Middle frontal gyrus (tissue), 1 donor: ENCODE data around the gene ROBO1.

Experiments used
- DNase-seq: peaks from one replicate; pipeline ENCODE4 v3.0.0-alpha.2; 2015; ENCODE audit warnings: low spot score; ENCODE audit errors: extremely low spot score

The ROBO1 gene

GRCh38 chr3:78814893-78815562 is 952.8 kb downstream of the ROBO1 start:
- DNase-seq: no peak

DNA sequence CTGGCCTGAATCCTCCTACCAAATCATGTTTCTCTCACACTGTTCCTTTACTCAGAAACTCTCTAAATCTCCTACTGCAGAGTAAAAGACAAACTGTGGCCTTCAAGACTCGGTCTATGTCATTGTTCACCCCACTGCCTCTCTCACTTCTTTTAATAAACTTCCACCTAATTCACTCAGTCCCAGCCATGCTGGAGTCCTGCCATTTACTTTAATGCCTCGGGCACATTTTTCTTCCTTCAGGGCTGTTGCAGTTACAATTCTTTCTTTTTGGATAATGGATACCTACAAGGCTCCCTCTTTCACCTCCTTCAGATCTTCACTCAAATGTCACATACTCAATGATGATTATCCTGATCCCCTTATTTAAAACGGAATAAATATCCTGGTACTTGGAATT is 955.6 kb downstream of the ROBO1 start:
- no peak for DNase-seq

DNA sequence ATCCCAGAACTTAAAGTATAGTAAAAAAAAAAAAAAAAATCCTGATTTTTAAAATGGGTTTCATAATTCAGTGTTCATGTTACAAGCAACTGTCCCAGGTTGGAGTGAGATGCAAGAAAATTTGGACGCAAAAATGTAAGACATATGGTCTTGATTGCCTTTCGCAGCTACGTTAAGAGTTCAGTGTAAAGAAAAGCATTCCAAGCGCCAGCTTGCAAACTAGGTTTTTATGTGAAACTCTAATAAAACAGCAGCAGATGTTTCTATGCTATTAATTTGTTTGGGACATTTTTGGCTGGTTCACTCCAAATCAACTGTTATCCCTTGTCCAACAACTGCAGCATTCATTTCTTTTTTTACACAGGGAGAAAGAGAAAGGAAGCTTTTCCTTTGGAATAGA is 957.8 kb downstream of the ROBO1 start:
- DNase-seq: no peak

DNA sequence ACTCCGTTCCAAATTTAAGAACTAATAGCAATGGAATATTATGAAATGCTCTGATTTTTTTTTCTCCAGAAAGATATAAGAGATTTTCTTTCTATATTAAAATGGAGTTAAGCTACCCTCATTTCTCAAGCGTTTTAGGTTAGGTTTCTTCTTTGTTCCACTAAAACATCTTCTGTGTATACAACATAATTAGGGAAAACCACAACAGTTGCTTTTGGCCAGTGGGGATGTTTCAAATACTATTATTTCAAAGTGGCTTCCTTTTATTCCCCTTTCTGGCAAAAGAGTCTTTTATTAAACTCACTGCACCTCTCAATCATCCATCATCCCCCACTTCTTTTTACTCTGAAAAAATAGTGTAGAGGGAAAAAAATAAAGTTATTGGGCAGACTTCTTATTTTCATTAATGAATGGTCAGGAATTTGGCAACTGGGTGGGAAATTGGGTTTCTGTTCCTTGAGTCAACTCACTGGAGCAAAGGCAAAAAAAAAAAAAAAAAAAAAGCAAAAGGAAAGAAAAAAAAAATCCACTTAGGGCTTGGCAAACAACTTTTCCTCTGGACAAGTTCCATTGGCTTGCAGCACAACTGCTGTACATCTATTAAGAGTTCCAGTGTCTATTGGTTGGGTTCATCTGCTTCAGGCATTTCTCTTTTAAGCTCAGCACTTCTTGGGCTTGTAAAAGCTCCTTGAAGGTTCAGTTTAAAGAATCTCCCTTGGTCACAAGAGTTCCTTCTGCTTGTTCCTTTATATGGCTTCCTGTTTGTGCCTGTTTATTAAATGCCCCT is 963.4 kb downstream of the ROBO1 start:
- no peak for DNase-seq

- no peak for DNase-seq
These were observed 965.3 kb downstream of the ROBO1 start for GRCh38 chr3:78802562-78802930.

GRCh38 chr3:78801926-78802561 is 965.8 kb downstream of the ROBO1 start:
- no peak for DNase-seq

GRCh38 chr3:78799681-78800080 is 968.1 kb downstream of the ROBO1 start:
- DNase-seq: no peak

- no peak for DNase-seq
These were observed 969.4 kb downstream of the ROBO1 start for GRCh38 chr3:78798266-78798832.

GRCh38 chr3:78794431-78794830 is 973.4 kb downstream of the ROBO1 start:
- no peak for DNase-seq

DNA sequence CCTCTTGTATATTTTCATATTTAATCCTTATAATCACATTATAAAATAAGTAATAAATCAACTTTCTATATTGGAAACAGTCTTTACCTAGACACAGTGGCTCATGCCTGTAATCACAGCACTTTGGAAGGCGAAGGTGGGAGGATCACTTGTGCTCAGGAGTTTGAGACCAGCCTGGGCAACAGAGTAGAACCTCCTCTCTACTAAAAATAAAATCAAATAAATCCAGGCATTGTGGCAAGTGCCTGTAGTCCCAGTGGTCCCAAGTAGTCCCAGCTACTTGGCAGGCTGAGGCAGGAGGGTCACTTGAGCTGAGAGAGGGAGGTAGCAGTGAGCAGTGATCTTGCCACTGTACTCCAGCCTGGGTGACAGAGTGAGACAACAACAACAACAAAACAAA is 975.1 kb downstream of the ROBO1 start:
- no peak for DNase-seq

GRCh38 chr3:78792212-78792611 is 975.6 kb downstream of the ROBO1 start:
- no peak for DNase-seq

DNA sequence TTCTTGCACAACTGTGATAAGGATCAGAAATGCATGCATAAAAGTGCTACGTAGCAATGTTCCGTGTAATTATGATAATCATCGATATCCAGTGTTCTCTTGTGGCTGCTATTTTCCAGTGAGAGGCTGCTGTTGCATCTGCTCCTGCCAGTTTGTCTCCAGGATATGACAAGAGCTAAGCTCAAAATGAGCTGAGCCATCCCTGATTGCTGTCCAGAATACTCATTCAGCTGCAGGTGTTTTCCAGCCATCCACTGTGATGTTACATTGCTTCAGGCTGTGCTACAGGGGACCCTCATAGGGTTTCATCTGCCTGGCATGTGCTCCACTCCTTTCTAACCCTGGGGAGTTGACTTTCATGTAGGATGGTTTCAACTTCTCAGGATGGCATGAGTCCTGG is 976.0 kb downstream of the ROBO1 start:
- no peak for DNase-seq

DNA sequence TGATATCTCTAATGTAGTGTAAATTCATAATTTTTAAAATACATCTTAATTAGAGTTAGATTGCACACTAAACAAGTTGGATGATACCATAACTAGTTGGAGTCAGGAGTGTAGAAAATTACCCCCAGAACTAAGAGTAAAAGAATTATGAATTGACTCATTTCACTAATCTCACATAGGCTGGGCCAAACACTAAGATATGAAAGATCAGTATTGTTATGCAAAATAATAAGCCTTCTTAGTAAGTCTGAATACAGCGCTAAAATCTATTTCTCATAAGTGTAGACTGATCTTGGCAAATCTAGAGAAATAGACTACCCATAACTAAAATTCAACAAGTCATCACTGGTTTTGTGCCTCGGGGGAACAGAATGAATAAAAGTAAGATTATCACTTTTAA is 979.0 kb downstream of the ROBO1 start:
- DNase-seq: no peak

GRCh38 chr3:78785004-78785403 is 982.8 kb downstream of the ROBO1 start:
- no peak for DNase-seq

- no peak for DNase-seq
These were observed 986.4 kb downstream of the ROBO1 start for GRCh38 chr3:78781351-78781750.

GRCh38 chr3:78765671-78766485 is 1001.9 kb downstream of the ROBO1 start:
- DNase-seq: no peak

DNA sequence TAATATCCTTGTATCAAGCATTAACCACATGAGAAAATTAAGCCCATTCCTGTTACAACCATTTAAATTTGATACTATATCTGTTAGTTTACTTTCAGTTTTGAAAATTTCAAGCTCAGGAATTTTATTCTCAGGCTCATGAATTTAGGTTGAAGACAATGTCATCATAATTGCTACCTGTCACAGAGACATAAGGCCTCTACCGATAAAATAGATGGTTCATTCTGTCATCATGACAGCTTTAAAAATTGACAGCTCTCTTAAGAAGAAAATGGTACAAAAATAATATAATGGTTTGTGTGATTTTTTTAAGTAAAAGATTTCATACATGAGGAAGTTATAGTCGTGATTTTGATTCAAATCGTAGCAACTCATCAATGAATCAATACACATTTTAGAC is 1003.2 kb downstream of the ROBO1 start:
- DNase-seq: no peak

DNA sequence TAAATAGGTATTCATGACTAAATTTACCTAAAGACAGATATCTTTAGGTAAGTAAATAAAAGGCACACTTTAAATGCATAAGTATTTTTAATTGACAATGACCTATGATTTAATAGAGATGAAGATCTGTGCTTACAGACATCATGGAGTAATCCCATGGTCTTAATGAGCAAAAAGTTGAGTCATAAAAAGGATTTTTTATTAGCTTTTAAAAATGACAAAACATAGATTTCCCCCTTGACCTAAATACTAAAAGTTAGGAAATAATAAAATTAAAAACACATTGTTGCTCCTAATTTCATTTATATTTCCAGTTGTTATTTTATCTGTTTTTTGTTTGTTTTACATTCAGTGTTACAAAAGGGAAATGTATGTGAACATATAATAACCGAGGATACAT is 1005.7 kb downstream of the ROBO1 start:
- DNase-seq: no peak

DNA sequence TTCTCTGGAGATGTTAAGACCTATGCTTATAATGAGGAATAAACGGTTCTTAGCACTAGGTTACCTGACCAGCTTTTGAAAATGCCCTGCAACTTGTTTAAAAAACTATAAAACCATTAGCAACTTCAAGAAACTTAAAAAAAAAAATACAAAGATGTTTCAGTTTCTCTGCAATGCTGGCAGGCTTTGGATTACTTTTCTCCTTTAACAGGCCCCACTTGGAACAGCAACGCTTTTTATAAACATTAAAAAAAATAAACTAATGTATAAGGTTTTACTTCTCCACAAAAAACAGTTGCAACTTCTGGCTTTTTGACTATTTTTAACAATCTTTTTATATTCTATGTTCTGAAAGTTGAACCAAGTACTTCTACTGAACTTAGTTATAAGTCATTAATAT is 1006.7 kb downstream of the ROBO1 start:
- no peak for DNase-seq

DNA sequence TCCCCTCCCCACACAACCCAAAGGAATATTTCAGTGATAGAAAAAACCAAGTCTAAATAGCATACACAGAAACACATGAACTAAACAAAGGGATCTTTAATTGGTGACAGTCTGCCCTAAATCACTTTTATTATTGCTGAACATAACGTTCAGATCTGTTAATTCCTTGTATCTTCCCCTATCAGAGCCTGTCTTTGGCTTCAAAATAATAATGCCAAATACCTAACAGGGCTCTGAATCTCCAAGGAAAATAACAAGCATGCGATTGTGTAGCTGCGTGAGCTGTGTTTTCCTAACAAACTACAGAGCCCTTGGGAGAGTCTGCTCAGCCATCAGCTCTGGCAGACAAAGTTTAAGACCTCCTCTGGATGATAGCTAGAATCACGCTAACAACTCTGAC is 1010.1 kb downstream of the ROBO1 start:
- DNase-seq: no peak

DNA sequence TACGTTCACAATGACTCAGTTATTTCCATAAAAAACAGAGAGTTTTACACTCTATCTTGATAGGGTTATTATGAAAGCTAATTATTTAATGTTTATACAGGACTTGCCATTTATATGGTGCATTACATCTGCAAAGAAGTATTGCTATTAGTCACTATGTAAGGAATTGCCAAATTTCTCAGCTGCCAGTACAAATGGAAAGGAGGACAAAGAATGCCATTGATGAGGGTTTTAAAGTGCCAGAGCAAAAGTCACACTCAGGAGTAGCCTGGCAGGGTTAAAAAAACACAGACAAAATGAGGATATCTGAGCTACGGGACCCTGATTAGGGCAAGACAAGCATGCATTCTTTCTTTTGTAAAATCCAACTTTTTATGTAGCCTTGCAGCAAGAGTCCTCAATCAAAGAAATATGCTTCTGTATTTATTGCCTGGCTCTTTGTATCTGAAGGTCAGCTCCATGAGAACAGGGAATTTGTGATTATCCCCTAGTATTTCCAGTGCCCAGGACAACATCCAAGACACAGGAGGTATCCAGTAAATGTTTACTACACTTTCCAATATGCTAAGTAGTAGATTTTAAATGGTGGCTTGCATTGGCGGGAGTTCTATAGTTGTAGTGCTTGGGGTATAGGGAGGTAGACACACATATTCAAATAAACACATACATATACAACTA is 1013.6 kb downstream of the ROBO1 start:
- DNase-seq: no peak
